ENCODE data around the gene ACTN2. TPM values are rescaled to one million over a fixed set of nuclear protein-coding genes. Genes with fewer than 3 reads are reported as not detected.

Gene ACTN2
- total RNA-seq, 4 donors from 2014 or later: 0.16 to 0.55 TPM; not detected in 2

GRCh38 chr1:236701782-236702181 is 15.5 kb downstream of the ACTN2 start:
- intact Hi-C loops (cut with DNase I; ENCODE audit: low total_unique reads) (no loop called here), in situ Hi-C loops (cut with MboI; ENCODE audit: low pct_ligation_motif_present in 1 of 4, low pct_unique_long_range_greater_than_20kb in 1 of 4, low sequenced_read_pairs in 3 of 4) (no loop called here)
- Histone ChIP-seq H3K4me1 (no peaks in the 10 kb centered on the region), H3K36me3 (no peaks in the 10 kb centered on the region), H3K27me3 (peaks cover 13% of the 10 kb centered on the region), H3K27ac (no peak overlapping the region), H3K9me3 (no peaks in the 10 kb centered on the region), H3K4me3 (no peak overlapping the region)
- no peak for TF ChIP-seq POLR2A (IDR thresholded peaks at IDR 0.05)
- TF ChIP-seq EP300 (IDR thresholded peaks at IDR 0.05; ENCODE audit: low read depth): no peak
- TF ChIP-seq POLR2AphosphoS5 (IDR thresholded peaks at IDR 0.05): no peak
- TF ChIP-seq, protein P1, sequence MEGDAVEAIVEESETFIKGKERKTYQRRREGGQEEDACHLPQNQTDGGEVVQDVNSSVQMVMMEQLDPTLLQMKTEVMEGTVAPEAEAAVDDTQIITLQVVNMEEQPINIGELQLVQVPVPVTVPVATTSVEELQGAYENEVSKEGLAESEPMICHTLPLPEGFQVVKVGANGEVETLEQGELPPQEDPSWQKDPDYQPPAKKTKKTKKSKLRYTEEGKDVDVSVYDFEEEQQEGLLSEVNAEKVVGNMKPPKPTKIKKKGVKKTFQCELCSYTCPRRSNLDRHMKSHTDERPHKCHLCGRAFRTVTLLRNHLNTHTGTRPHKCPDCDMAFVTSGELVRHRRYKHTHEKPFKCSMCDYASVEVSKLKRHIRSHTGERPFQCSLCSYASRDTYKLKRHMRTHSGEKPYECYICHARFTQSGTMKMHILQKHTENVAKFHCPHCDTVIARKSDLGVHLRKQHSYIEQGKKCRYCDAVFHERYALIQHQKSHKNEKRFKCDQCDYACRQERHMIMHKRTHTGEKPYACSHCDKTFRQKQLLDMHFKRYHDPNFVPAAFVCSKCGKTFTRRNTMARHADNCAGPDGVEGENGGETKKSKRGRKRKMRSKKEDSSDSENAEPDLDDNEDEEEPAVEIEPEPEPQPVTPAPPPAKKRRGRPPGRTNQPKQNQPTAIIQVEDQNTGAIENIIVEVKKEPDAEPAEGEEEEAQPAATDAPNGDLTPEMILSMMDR (IDR thresholded peaks at IDR 0.05): no peak
- DNase-seq: no peak
- WGBS, 2 donors (ENCODE audit: low coverage in 1 of 2): 93 to 95% methylated on average over 3 of the region's 3 CpGs

DNA sequence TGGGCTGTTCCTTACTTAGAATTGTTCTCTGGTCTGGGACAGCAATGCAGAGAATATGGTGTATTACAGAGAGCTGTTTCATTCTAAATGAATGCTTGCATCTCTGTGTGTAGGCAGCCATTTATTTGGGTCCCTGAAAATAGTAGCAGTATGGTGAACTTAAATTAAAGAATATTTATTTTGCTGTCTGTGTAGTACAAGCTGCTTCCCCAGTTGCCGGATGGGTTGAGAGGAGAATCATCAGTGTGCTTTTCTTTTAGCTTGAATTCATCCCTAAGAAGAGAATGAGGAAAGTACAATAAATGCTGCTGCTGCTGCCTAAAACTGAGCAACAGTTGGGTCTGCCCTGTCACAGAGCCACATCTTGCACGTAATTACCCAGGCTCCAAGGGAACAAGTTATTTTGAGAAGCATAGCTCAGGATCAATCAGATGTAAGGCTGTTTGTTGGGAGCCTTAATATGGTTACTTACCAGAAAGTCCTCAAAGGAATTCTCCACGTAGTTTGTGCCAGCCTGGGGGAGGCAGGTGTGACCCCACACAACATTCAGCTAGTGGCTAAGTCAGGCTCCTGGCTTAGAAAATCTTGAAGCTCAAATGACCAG is 16.6 kb downstream of the ACTN2 start:
- no peak overlapping the region for H3K4me3 ChIP-seq
- TF ChIP-seq POLR2AphosphoS5 (IDR thresholded peaks at IDR 0.05) (no peak), EP300 (IDR thresholded peaks at IDR 0.05; ENCODE audit: low read depth) (no peak), POLR2A (IDR thresholded peaks at IDR 0.05) (no peak)
- TF ChIP-seq, protein P1 (IDR thresholded peaks at IDR 0.05): no peak
- intact Hi-C loops (cut with DNase I; ENCODE audit: low total_unique reads): no loop called here
- H3K36me3 ChIP-seq: no peaks in the 10 kb centered on the region
- DNase-seq: no peak
- H3K9me3 ChIP-seq: no peaks in the 10 kb centered on the region
- in situ Hi-C loops (cut with MboI; ENCODE audit: low pct_ligation_motif_present in 1 of 4, low pct_unique_long_range_greater_than_20kb in 1 of 4, low sequenced_read_pairs in 3 of 4): no loop called here
- no peaks in the 10 kb centered on the region for H3K4me1 ChIP-seq
- H3K27me3 ChIP-seq: peaks cover 13% of the 10 kb centered on the region
- no peak overlapping the region for H3K27ac ChIP-seq
- 81 to 100% methylated on average over 1 to 3 of the region's 3 CpGs for WGBS, 2 donors (ENCODE audit: low coverage in 1 of 2)

- peaks cover 13% of the 10 kb centered on the region for H3K27me3 ChIP-seq
- WGBS, 2 donors (ENCODE audit: low coverage in 1 of 2): 64 to 75% methylated on average over 1 of the region's 1 CpG
- H3K9me3 ChIP-seq: no peaks in the 10 kb centered on the region
- H3K36me3 ChIP-seq: no peaks in the 10 kb centered on the region
- TF ChIP-seq POLR2AphosphoS5 (IDR thresholded peaks at IDR 0.05): peak in 1 of 3 donors; percentile 28
- TF ChIP-seq, protein P1 (IDR thresholded peaks at IDR 0.05): no peak
- no peak overlapping the region for H3K27ac ChIP-seq
- intact Hi-C loops (cut with DNase I; ENCODE audit: low total_unique reads) (no loop called here), in situ Hi-C loops (cut with MboI; ENCODE audit: low pct_ligation_motif_present in 1 of 4, low pct_unique_long_range_greater_than_20kb in 1 of 4, low sequenced_read_pairs in 3 of 4) (no loop called here)
- H3K4me3 ChIP-seq: no peak overlapping the region
- H3K4me1 ChIP-seq: no peaks in the 10 kb centered on the region
- DNase-seq: no peak
Observed at GRCh38 chr1:236705771-236706170, 19.5 kb downstream of the ACTN2 start.

DNA sequence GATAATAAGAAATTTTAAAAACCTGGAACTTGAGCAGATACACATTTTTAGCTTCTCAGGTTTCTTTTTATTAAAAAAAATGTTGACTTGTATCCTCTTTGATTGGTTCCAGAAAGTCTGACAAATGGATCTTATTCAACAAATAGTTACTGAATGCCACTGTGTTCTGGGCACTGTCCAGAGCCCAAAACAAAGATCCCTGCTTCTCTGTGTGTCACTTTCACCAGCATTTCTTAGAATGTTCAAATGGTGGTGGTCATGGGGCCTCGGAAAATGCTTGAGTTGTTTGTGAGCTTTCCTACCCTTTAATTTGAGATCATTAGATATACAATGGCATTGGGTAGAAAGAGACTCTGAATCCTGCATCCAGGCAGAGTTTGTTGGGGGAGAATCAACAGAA is 19.9 kb downstream of the ACTN2 start:
- no peak for DNase-seq
- no peaks in the 10 kb centered on the region for H3K4me1 ChIP-seq
- H3K27me3 ChIP-seq: peaks cover 13% of the 10 kb centered on the region
- no peaks in the 10 kb centered on the region for H3K9me3 ChIP-seq
- no peak overlapping the region for H3K4me3 ChIP-seq
- 88% methylated on average over 1 of the region's 1 CpG; no CpG with 5 or more reads in 1 of the 2 donors for WGBS, 2 donors (ENCODE audit: low coverage in 1 of 2)
- TF ChIP-seq, protein P1 (IDR thresholded peaks at IDR 0.05): no peak
- TF ChIP-seq POLR2AphosphoS5 (IDR thresholded peaks at IDR 0.05) (no peak), EP300 (IDR thresholded peaks at IDR 0.05; ENCODE audit: low read depth) (no peak), POLR2A (IDR thresholded peaks at IDR 0.05) (no peak)
- in situ Hi-C loops (cut with MboI; ENCODE audit: low pct_ligation_motif_present in 1 of 4, low pct_unique_long_range_greater_than_20kb in 1 of 4, low sequenced_read_pairs in 3 of 4): no loop called here
- no peak overlapping the region for H3K27ac ChIP-seq
- H3K36me3 ChIP-seq: no peaks in the 10 kb centered on the region
- intact Hi-C loops (cut with DNase I; ENCODE audit: low total_unique reads): no loop called here
